HCT116 (cell line): Measurements from ENCODE around the gene DHCR7. TPM values are rescaled to one million over a fixed set of nuclear protein-coding genes. Genes with fewer than 3 reads are reported as not detected.

Source experiments
- ATAC-seq: fragments of 200-7000 bp; cut with Tn5 transposase; 2 replicates; pipeline ENCODE4 v1.9.1; 2020; ENCODE audit warnings: mild to moderate bottlenecking, moderate library complexity
- BruUV-seq: library from RNA; stranded (reverse); fragments of 400-500 nt; replicated peaks from 2 replicates; lab custom pipeline; 2021; lab: Mats Ljungman, UMichigan
- CTCF ChIA-PET: fragments of 300-600 bp; sonication (Branson Sonifier 250); formaldehyde crosslinking; loops from one replicate; lab custom pipeline; 2021; ENCODE audit warnings: antibody characterized with exemption; lab: Charles Lee
- POLR2A ChIA-PET: fragments of 300-600, 350-600 bp; sonication (Branson Sonifier 250); formaldehyde crosslinking; loops from one replicate; lab custom pipeline; 2021; ENCODE audit warnings: antibody characterized with exemption; lab: Charles Lee
- RAD21 ChIA-PET, 2 experiments: fragments of 300-600 bp; sonication (Branson Sonifier 250); formaldehyde crosslinking; loops; one replicate each; lab custom pipeline; 2023; ENCODE audit warnings: low total read pairs in 2 of 2; ENCODE audit not compliant: uncharacterized antibody in 2 of 2, unreplicated experiment in 2 of 2, low non-redundant PET in 1 of 2; lab: Charles Lee
- DNase-seq: peaks from one replicate; pipeline ENCODE4 v3.0.0-alpha.2; 2010; ENCODE audit warnings: low read depth, low spot score
- H2AFZ ChIP-seq: fragments of 200-600 bp; shearing (Covaris generic), sonication (generic); 2 replicates; pipeline ENCODE4 v1.6.1; 2017; ENCODE audit warnings: low read depth, mixed run types, mixed read lengths, antibody characterized with exemption, low read length; ENCODE audit not compliant: poor library complexity, severe bottlenecking
- H3K27ac ChIP-seq: 2 replicates; pipeline ENCODE4 v1.5.1; 2012; ENCODE audit warnings: low read depth, low read length
- H3K27me3 ChIP-seq: fragments of 200-600 bp; sonication (generic); 2 replicates; pipeline ENCODE4 v1.6.1; 2016; ENCODE audit warnings: mixed run types, low read length, mixed read lengths; ENCODE audit not compliant: insufficient read depth
- H3K36me3 ChIP-seq, 2 experiments: fragments of 200-500 bp in 1 of 2; fragments of 200-600 bp in 1 of 2; sonication (Bioruptor generic) in 1 of 2; sonication (generic) in 1 of 2; 2 replicates each; pipeline versions ENCODE4 v1.5.1 to v1.6.1; 2014 to 2016; ENCODE audit warnings: low read length in 2 of 2, inconsistent platforms in 1 of 2, mixed read lengths in 1 of 2, mixed run types in 1 of 2; ENCODE audit not compliant: insufficient read depth in 2 of 2, control insufficient read depth in 1 of 2
- H3K4me1 ChIP-seq, 2 experiments: fragments of 200-600 bp in 1 of 2; sonication (generic) in 1 of 2; 2 replicates each; pipeline versions ENCODE4 v1.5.1 to v1.6.1; 2012 to 2017; ENCODE audit warnings: low read length in 2 of 2, inconsistent platforms in 1 of 2, mild to moderate bottlenecking in 1 of 2, mixed read lengths in 1 of 2, mixed run types in 1 of 2, moderate library complexity in 1 of 2; ENCODE audit not compliant: insufficient read depth in 2 of 2, control insufficient read depth in 1 of 2
- H3K4me2 ChIP-seq: fragments of 200-600 bp; sonication (generic); 2 replicates; pipeline ENCODE4 v1.6.1; 2017; ENCODE audit warnings: mixed run types, low read length, mixed read lengths
- H3K4me3 ChIP-seq, 2 experiments: fragments of 200-600 bp in 1 of 2; sonication (generic) in 1 of 2; replicated peaks in 1 of 2; 2 replicates each; pipeline ENCODE4 v1.5.1; 2011 to 2016; ENCODE audit warnings: low read length in 2 of 2, control low read depth in 1 of 2, low read depth in 1 of 2, mild to moderate bottlenecking in 1 of 2, mixed read lengths in 1 of 2, mixed run types in 1 of 2
- H3K79me2 ChIP-seq: fragments of 200-600 bp; sonication (generic); 2 replicates; pipeline ENCODE4 v1.6.1; 2017; ENCODE audit warnings: mild to moderate bottlenecking, mixed run types, low read length, moderate library complexity, mixed read lengths; ENCODE audit not compliant: insufficient read depth
- H3K9ac ChIP-seq: fragments of 200-600 bp; sonication (generic); 2 replicates; pipeline ENCODE4 v1.6.1; 2016; ENCODE audit warnings: low read length, mixed read lengths
- H3K9me2 ChIP-seq: fragments of 200-600 bp; sonication (generic), shearing (Covaris generic); 2 replicates; pipeline ENCODE4 v1.6.1; 2017; ENCODE audit warnings: mixed run types, mild to moderate bottlenecking, moderate library complexity; ENCODE audit not compliant: insufficient read depth
- H3K9me3 ChIP-seq, 2 experiments: fragments of 200-500 bp in 1 of 2; fragments of 200-600 bp in 1 of 2; sonication (Bioruptor generic) in 1 of 2; sonication (generic) in 1 of 2; 2 replicates each; pipeline ENCODE4 v1.6.1; 2014 to 2017; ENCODE audit warnings: low read length in 2 of 2, mixed read lengths in 2 of 2, inconsistent platforms in 1 of 2, low read depth in 1 of 2, mild to moderate bottlenecking in 1 of 2, mixed run types in 1 of 2, moderate library complexity in 1 of 2; ENCODE audit not compliant: control insufficient read depth in 1 of 2, insufficient read depth in 1 of 2
- H4K20me1 ChIP-seq: fragments of 200-600 bp; sonication (generic), shearing (Covaris generic); 2 replicates; pipeline ENCODE4 v1.6.1; 2017; ENCODE audit warnings: mixed run types, mild to moderate bottlenecking, moderate library complexity; ENCODE audit not compliant: insufficient read depth
- CEBPB ChIP-seq: IDR thresholded peaks from 2 replicates; pipeline ENCODE4 v1.6.1; 2012; ENCODE audit warnings: low read depth
- ELF1 ChIP-seq: IDR thresholded peaks from 2 replicates; pipeline ENCODE4 v1.6.1; 2012; ENCODE audit warnings: low read depth, borderline replicate concordance
- EZH2 ChIP-seq: fragments of 200-600 bp; sonication (generic); IDR thresholded peaks from 2 replicates; pipeline ENCODE4 v1.6.1; 2017; ENCODE audit warnings: antibody characterized with exemption, mixed run types
- FOSL1 ChIP-seq: IDR thresholded peaks from 2 replicates; pipeline ENCODE4 v1.6.1; 2012; ENCODE audit warnings: low read depth
- JUND ChIP-seq: IDR thresholded peaks from 2 replicates; pipeline ENCODE4 v1.6.1; 2012
- MAX ChIP-seq: IDR thresholded peaks from 2 replicates; pipeline ENCODE4 v1.6.1; 2012
- POLR2A ChIP-seq: IDR thresholded peaks from 2 replicates; pipeline ENCODE4 v1.7.0; 2011; ENCODE audit warnings: borderline replicate concordance; ENCODE audit not compliant: insufficient read depth, insufficient read length; ENCODE audit errors: extremely low read depth
- POLR2AphosphoS5 ChIP-seq: IDR thresholded peaks from 2 replicates; pipeline ENCODE4 v1.6.1; 2011; ENCODE audit warnings: mild to moderate bottlenecking, low read depth, low read length, moderate library complexity
- SRF ChIP-seq: IDR thresholded peaks from 2 replicates; pipeline ENCODE4 v1.6.1; 2012; ENCODE audit warnings: low read depth
- YY1 ChIP-seq: IDR thresholded peaks from 2 replicates; pipeline ENCODE4 v1.6.1; 2011; ENCODE audit warnings: low read length, low read depth, moderate library complexity, mild to moderate bottlenecking; ENCODE audit not compliant: insufficient replicate concordance; ENCODE audit errors: extremely low read depth
- ZFX ChIP-seq: fragments of 450-650 bp; IDR thresholded peaks from 2 replicates; pipeline ENCODE4 v1.6.1; 2017
- intact Hi-C: fragments of 100-400 bp; cut with micrococcal nuclease; formaldehyde crosslinking; loops from 2 replicates; pipeline ENCODE4 v1.10.0; 2022
- total RNA-seq: library from RNA; stranded (reverse); gene quantifications from one replicate; pipeline ENCODE4 v1.2.1, GENCODE V29; 2021; ENCODE audit not compliant: unreplicated experiment
- TF ChIP-seq, protein P1 (sequence below): IDR thresholded peaks from 2 replicates; pipeline ENCODE4 v1.6.1; 2012
- TF ChIP-seq, protein P2 (sequence below): IDR thresholded peaks from 2 replicates; pipeline ENCODE4 v1.6.1; 2012; ENCODE audit warnings: low read depth

DHCR7 gene
- total RNA-seq, 1 experiment from 2014 or later: 115 TPM

- H3K4me2 ChIP-seq: no peak overlapping the region
- CTCF ChIA-PET: no interaction called here
- H3K4me1 ChIP-seq: peaks cover 0 to 5% of the 10 kb centered on the region in 2 experiments; a peak in 1 of 4 replicates
- no TSS peak for BruUV-seq
- no peak for DNase-seq
- H3K9ac ChIP-seq: no peak overlapping the region
- no peaks in the 10 kb centered on the region for H3K9me3 ChIP-seq
- no peaks in the 10 kb centered on the region for H3K9me2 ChIP-seq
- no peak overlapping the region for H3K27ac ChIP-seq
- TF ChIP-seq POLR2A (no peak), FOSL1 (no peak), CEBPB (no peak), ZFX (no peak), EZH2 (no peak), SRF (no peak), YY1 (no peak), MAX (no peak), ELF1 (no peak)
- TF ChIP-seq, protein P1, sequence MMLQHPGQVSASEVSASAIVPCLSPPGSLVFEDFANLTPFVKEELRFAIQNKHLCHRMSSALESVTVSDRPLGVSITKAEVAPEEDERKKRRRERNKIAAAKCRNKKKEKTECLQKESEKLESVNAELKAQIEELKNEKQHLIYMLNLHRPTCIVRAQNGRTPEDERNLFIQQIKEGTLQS: no peak
- TF ChIP-seq, all 23 proteins: peak for 0
- Histone ChIP-seq H3K36me3 (peaks cover 4 to 7% of the 10 kb centered on the region in 2 experiments; a peak in 2 of 4 replicates), H2AFZ (no peak overlapping the region), H4K20me1 (no peaks in the 10 kb centered on the region), H3K79me2 (no peaks in the 10 kb centered on the region), H3K4me3 (no peak overlapping the region), H3K27me3 (no peaks in the 10 kb centered on the region)
- POLR2A ChIA-PET: no interaction called here
- no peak for ATAC-seq
- intact Hi-C loops: no loop called here
- RAD21 ChIA-PET: no interaction called here
Measured at GRCh38 chr11:71488681-71489270, 40.6 kb upstream of the DHCR7 start.

- no peak overlapping the region for H3K4me3 ChIP-seq
- no peak overlapping the region for H3K9ac ChIP-seq
- peaks cover 10 to 12% of the 10 kb centered on the region in 2 experiments; a peak in 2 of 4 replicates for H3K36me3 ChIP-seq
- intact Hi-C loops: no loop called here
- no TSS peak for BruUV-seq
- ChIA-PET CTCF (no interaction called here), RAD21 (no interaction called here), POLR2A (no interaction called here)
- H3K79me2 ChIP-seq: no peaks in the 10 kb centered on the region
- TF ChIP-seq, protein P2, sequence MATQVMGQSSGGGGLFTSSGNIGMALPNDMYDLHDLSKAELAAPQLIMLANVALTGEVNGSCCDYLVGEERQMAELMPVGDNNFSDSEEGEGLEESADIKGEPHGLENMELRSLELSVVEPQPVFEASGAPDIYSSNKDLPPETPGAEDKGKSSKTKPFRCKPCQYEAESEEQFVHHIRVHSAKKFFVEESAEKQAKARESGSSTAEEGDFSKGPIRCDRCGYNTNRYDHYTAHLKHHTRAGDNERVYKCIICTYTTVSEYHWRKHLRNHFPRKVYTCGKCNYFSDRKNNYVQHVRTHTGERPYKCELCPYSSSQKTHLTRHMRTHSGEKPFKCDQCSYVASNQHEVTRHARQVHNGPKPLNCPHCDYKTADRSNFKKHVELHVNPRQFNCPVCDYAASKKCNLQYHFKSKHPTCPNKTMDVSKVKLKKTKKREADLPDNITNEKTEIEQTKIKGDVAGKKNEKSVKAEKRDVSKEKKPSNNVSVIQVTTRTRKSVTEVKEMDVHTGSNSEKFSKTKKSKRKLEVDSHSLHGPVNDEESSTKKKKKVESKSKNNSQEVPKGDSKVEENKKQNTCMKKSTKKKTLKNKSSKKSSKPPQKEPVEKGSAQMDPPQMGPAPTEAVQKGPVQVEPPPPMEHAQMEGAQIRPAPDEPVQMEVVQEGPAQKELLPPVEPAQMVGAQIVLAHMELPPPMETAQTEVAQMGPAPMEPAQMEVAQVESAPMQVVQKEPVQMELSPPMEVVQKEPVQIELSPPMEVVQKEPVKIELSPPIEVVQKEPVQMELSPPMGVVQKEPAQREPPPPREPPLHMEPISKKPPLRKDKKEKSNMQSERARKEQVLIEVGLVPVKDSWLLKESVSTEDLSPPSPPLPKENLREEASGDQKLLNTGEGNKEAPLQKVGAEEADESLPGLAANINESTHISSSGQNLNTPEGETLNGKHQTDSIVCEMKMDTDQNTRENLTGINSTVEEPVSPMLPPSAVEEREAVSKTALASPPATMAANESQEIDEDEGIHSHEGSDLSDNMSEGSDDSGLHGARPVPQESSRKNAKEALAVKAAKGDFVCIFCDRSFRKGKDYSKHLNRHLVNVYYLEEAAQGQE: no peak
- no peak for TF ChIP-seq JUND
- no peak for TF ChIP-seq POLR2AphosphoS5
- H3K27ac ChIP-seq: no peak overlapping the region
- no peaks in the 10 kb centered on the region for H3K9me2 ChIP-seq
- H3K4me1 ChIP-seq: peaks cover 0 to 5% of the 10 kb centered on the region in 2 experiments; a peak in 1 of 4 replicates
- no peak for DNase-seq
- no peak overlapping the region for H2AFZ ChIP-seq
- ATAC-seq: no peak
- no peak overlapping the region for H3K4me2 ChIP-seq
- no peaks in the 10 kb centered on the region for H3K27me3 ChIP-seq
- H3K9me3 ChIP-seq: no peaks in the 10 kb centered on the region
- no peaks in the 10 kb centered on the region for H4K20me1 ChIP-seq
Measured at GRCh38 chr11:71486320-71486719, 38.1 kb upstream of the DHCR7 start.
